C4-2B (cell line): ENCODE results near the gene TMUB1.

ENCODE experiments used
- ZFX ChIP-seq: fragments of 450-650 bp; IDR thresholded peaks from 2 replicates; pipeline ENCODE4 v1.6.1; 2017
- TF ChIP-seq, protein P1 (sequence below): fragments of 450-650 bp; conservative IDR thresholded peaks from 2 replicates; pipeline ENCODE4 v1.5.1; 2017; ENCODE audit warnings: mild to moderate bottlenecking

DNA sequence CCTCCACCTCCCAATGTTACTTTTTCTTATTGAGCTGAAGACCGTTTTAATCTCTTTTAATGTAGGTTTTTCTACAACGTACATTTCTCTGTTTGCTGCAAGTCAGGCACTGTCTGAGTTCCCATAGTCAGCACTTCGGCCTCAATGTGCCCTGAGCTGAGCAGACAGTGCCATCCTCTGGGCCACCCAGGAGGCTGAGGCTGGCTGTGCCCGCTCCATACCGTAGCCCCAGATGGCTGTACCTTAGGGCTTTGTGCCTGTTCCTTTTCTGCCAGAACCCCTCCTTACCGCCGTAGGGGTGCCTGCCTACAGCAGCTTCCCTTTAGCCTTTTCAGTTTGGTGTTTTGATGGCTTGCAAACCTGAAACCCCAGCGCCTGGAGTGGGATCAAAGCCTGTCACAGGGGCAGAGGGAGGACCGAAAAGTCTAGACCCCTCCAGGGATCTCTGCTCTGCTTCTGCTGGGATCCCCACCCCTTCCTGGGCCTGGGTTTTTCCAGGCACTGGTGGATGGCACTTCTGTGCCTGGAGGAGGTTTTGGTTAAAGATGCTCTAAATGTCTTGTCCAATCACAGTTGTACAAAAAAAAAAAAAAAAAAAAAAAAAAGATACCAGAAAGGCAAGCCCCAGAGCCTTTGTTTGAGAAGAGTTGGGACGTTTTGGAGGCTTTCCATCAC lies 12.0 kb upstream of the TMUB1 start:
- TF ChIP-seq, protein P1, sequence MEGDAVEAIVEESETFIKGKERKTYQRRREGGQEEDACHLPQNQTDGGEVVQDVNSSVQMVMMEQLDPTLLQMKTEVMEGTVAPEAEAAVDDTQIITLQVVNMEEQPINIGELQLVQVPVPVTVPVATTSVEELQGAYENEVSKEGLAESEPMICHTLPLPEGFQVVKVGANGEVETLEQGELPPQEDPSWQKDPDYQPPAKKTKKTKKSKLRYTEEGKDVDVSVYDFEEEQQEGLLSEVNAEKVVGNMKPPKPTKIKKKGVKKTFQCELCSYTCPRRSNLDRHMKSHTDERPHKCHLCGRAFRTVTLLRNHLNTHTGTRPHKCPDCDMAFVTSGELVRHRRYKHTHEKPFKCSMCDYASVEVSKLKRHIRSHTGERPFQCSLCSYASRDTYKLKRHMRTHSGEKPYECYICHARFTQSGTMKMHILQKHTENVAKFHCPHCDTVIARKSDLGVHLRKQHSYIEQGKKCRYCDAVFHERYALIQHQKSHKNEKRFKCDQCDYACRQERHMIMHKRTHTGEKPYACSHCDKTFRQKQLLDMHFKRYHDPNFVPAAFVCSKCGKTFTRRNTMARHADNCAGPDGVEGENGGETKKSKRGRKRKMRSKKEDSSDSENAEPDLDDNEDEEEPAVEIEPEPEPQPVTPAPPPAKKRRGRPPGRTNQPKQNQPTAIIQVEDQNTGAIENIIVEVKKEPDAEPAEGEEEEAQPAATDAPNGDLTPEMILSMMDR: no peak
- no peak for TF ChIP-seq ZFX
